ENCODE data around the gene LFNG.

The LFNG gene

DNA sequence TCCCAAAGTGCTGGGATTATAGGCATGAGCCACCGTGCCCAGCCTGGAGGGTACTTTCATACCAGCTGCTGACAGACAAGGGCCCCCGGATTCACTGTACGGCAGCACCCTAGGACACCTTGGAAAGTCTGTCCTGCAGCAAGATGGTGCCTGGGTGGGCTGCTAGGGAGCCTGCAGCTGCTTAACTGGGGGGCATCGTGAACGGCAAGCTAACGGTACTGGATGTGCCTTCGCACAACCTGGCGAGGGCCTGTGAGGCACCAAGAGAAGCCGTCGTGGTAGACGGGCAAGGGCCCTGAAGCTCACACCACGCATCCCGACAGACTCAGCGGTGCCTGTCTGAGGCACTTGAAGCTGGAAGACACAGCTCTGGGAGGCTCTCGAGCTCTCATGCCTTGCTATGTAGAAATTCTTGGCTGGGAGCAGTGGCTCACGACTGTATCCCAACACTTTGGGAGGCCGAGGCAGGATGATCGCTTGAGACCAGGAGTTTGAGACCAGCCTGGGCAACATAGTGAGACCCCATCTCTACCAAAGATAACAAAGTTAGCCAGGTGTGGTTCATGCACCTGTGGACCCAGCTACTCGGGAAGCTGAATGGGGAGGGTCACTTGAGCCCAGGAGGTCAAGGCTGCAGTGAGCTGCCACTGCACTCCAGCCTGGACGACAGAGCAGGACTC lies 26.3 kb downstream of the LFNG start:
- Histone ChIP-seq H3K27ac (ENCODE audit: low read depth, low read length) (no peak overlapping the region), H3K4me3 (ENCODE audit: low read depth, low read length) (no peak overlapping the region), H2AK5ac (ENCODE audit: low read length) (no peak overlapping the region), H3K9ac (ENCODE audit: low read length) (peak overlapping the region; percentile 2), H2AFZ (ENCODE audit: insufficient read depth, low read length, poor library complexity) (no peak overlapping the region), H2BK120ac (ENCODE audit: insufficient read depth, low read length, poor library complexity) (no peak overlapping the region), H3K4ac (ENCODE audit: low read depth, low read length) (no peak overlapping the region), H3K23ac (ENCODE audit: low read length) (no peak overlapping the region), H3K36me3 (ENCODE audit: control insufficient read depth in 1 of 2, insufficient read depth in 2 of 2, low read length in 2 of 2) (peaks cover 60 to 63% of the 10 kb centered on the region in 2 experiments), H2BK5ac (ENCODE audit: low read depth, low read length, poor library complexity) (no peak overlapping the region), H3K79me1 (ENCODE audit: low read length) (no peaks in the 10 kb centered on the region), H4K91ac (ENCODE audit: low read depth, low read length) (no peak overlapping the region), H3K18ac (ENCODE audit: low read length) (no peak overlapping the region), H3K14ac (ENCODE audit: low read length) (no peak overlapping the region), H3K79me2 (ENCODE audit: control insufficient read depth, insufficient read depth, low read length, poor library complexity) (no peaks in the 10 kb centered on the region), H4K12ac (ENCODE audit: low read depth, low read length) (no peak overlapping the region), H3K4me2 (ENCODE audit: low read length) (no peak overlapping the region), H2BK12ac (ENCODE audit: low read length) (no peak overlapping the region), H4K8ac (ENCODE audit: low read depth, low read length) (no peak overlapping the region), H3K27me3 (ENCODE audit: insufficient read depth, low read length) (no peaks in the 10 kb centered on the region), H3K9me3 (ENCODE audit: insufficient read depth, low read depth, low read length) (peaks cover 3% of the 10 kb centered on the region), H3K4me1 (ENCODE audit: control insufficient read depth in 1 of 2, insufficient read depth in 2 of 2, low read length in 2 of 2) (no peaks in the 10 kb centered on the region)
- no peak for DNase-seq
- no CpG with 5 or more reads among the region's 20 CpGs for WGBS (ENCODE audit: extremely low coverage, insufficient coverage, insufficient read length)

DNA sequence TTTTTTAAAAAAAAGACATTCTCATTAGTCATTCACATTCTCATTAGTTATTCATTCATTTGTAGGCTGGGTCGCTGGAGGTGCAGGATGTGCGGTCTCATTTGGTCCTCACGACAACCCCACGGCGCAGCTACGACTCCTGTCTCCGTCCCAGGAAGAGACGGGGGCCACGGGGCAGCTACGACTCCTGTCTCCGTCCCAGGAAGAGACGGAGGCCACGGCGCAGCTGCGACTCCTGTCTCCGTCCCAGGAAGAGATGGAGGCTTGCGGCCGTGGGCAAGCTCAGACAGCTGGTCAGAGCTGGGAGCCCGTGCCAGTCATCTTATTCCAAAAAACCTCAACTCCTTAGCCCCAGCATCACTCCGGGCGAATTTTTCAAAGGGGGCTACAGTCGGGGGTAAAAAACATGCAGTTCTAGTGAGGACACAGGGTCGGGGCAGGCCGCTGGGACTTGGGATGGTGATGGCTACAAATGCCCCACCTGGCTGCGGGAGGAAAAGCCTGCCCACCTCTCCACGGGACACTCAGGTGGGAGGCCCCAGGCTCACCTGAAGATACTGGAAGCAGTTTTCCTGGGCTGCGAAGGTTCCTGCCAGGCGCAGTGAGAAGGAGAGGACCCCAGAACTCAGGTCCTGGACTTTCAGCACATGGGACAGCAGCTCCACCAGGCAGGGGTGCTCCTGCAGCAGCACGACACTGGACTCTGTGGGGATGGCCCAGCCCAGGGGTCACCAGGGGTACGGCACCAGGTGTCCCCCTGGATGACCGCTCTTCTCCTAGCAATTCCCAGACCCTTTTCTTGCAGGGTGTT lies 27.4 kb downstream of the LFNG start:
- Histone ChIP-seq H4K8ac (ENCODE audit: low read depth, low read length) (no peak overlapping the region), H2BK120ac (ENCODE audit: insufficient read depth, low read length, poor library complexity) (no peak overlapping the region), H4K12ac (ENCODE audit: low read depth, low read length) (no peak overlapping the region), H3K9ac (ENCODE audit: low read length) (peak overlapping the region; percentile 18), H3K14ac (ENCODE audit: low read length) (no peak overlapping the region), H3K79me2 (ENCODE audit: control insufficient read depth, insufficient read depth, low read length, poor library complexity) (no peaks in the 10 kb centered on the region), H3K4ac (ENCODE audit: low read depth, low read length) (no peak overlapping the region), H2AFZ (ENCODE audit: insufficient read depth, low read length, poor library complexity) (no peak overlapping the region), H3K18ac (ENCODE audit: low read length) (no peak overlapping the region), H3K4me1 (ENCODE audit: control insufficient read depth in 1 of 2, insufficient read depth in 2 of 2, low read length in 2 of 2) (no peaks in the 10 kb centered on the region), H3K27me3 (ENCODE audit: insufficient read depth, low read length) (no peaks in the 10 kb centered on the region), H3K4me2 (ENCODE audit: low read length) (no peak overlapping the region), H3K27ac (ENCODE audit: low read depth, low read length) (no peak overlapping the region), H2AK5ac (ENCODE audit: low read length) (no peak overlapping the region), H3K9me3 (ENCODE audit: insufficient read depth, low read depth, low read length) (peaks cover 3% of the 10 kb centered on the region), H4K91ac (ENCODE audit: low read depth, low read length) (no peak overlapping the region), H3K36me3 (ENCODE audit: control insufficient read depth in 1 of 2, insufficient read depth in 2 of 2, low read length in 2 of 2) (peaks cover 53 to 55% of the 10 kb centered on the region in 2 experiments), H2BK12ac (ENCODE audit: low read length) (no peak overlapping the region), H2BK5ac (ENCODE audit: low read depth, low read length, poor library complexity) (no peak overlapping the region), H3K23ac (ENCODE audit: low read length) (no peak overlapping the region), H3K79me1 (ENCODE audit: low read length) (no peaks in the 10 kb centered on the region), H3K4me3 (ENCODE audit: low read depth, low read length) (no peak overlapping the region)
- no peak for DNase-seq
- no CpG with 5 or more reads among the region's 31 CpGs for WGBS (ENCODE audit: extremely low coverage, insufficient coverage, insufficient read length)

DNA sequence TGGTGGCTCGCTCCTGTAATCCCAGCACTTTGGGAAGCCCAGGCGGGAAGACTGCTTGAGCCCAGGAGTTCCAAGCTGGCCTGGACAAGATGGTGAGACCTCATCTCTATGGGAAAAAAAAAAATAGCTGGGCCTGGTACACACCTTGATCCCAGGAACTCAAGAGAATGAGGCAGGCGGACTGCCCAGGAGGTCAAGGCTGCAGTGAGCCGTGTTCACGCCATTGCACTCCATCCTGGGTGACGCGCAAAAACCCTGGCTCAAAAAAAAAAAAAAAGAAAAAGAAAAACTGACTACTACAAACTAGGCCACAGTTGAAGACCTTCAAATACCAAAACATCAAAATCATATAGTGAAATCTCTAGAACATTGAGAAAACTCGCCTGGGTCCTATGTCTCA lies 31.8 kb downstream of the LFNG start:
- Histone ChIP-seq H3K27me3 (ENCODE audit: insufficient read depth, low read length) (no peaks in the 10 kb centered on the region), H4K12ac (ENCODE audit: low read depth, low read length) (no peak overlapping the region), H3K14ac (ENCODE audit: low read length) (no peak overlapping the region), H2BK5ac (ENCODE audit: low read depth, low read length, poor library complexity) (no peak overlapping the region), H3K4ac (ENCODE audit: low read depth, low read length) (no peak overlapping the region), H3K9me3 (ENCODE audit: insufficient read depth, low read depth, low read length) (no peaks in the 10 kb centered on the region), H3K79me2 (ENCODE audit: control insufficient read depth, insufficient read depth, low read length, poor library complexity) (peaks cover 10% of the 10 kb centered on the region), H2AK5ac (ENCODE audit: low read length) (no peak overlapping the region), H3K9ac (ENCODE audit: low read length) (no peak overlapping the region), H3K36me3 (ENCODE audit: control insufficient read depth in 1 of 2, insufficient read depth in 2 of 2, low read length in 2 of 2) (peaks cover 19 to 20% of the 10 kb centered on the region in 2 experiments), H3K4me1 (ENCODE audit: control insufficient read depth in 1 of 2, insufficient read depth in 2 of 2, low read length in 2 of 2) (peaks cover 6 to 8% of the 10 kb centered on the region in 2 experiments), H3K79me1 (ENCODE audit: low read length) (peaks cover 10% of the 10 kb centered on the region), H2BK120ac (ENCODE audit: insufficient read depth, low read length, poor library complexity) (no peak overlapping the region), H4K8ac (ENCODE audit: low read depth, low read length) (no peak overlapping the region), H3K4me3 (ENCODE audit: low read depth, low read length) (no peak overlapping the region), H3K4me2 (ENCODE audit: low read length) (no peak overlapping the region), H4K91ac (ENCODE audit: low read depth, low read length) (no peak overlapping the region), H3K23ac (ENCODE audit: low read length) (no peak overlapping the region), H2AFZ (ENCODE audit: insufficient read depth, low read length, poor library complexity) (no peak overlapping the region), H2BK12ac (ENCODE audit: low read length) (no peak overlapping the region), H3K18ac (ENCODE audit: low read length) (no peak overlapping the region), H3K27ac (ENCODE audit: low read depth, low read length) (no peak overlapping the region)
- no CpG with 5 or more reads among the region's 8 CpGs for WGBS (ENCODE audit: extremely low coverage, insufficient coverage, insufficient read length)
- no peak for DNase-seq

DNA sequence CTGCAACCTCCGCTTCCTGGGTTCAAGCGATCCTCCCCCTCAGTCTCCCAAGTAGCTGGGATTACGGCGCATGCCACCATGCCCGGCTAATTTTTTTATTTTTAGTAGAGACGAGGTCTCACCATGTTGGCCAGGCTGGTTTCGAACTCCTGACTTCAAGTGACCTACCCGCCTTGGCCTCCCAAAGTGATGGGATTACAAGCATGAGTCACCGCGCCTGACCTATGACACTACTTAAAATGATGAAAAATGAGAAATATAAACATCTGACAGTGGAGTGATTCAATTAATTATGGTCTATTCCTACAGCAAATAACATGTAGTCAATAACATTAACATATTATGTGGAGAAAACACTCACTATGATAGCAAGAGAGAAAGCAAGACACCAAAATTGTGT lies 33.5 kb downstream of the LFNG start:
- Histone ChIP-seq H2BK120ac (ENCODE audit: insufficient read depth, low read length, poor library complexity) (no peak overlapping the region), H3K9me3 (ENCODE audit: insufficient read depth, low read depth, low read length) (no peaks in the 10 kb centered on the region), H3K4ac (ENCODE audit: low read depth, low read length) (no peak overlapping the region), H3K79me2 (ENCODE audit: control insufficient read depth, insufficient read depth, low read length, poor library complexity) (peaks cover 10% of the 10 kb centered on the region), H2AFZ (ENCODE audit: insufficient read depth, low read length, poor library complexity) (no peak overlapping the region), H4K12ac (ENCODE audit: low read depth, low read length) (no peak overlapping the region), H3K27me3 (ENCODE audit: insufficient read depth, low read length) (no peaks in the 10 kb centered on the region), H3K4me2 (ENCODE audit: low read length) (no peak overlapping the region), H4K91ac (ENCODE audit: low read depth, low read length) (no peak overlapping the region), H3K27ac (ENCODE audit: low read depth, low read length) (no peak overlapping the region), H3K36me3 (ENCODE audit: control insufficient read depth in 1 of 2, insufficient read depth in 2 of 2, low read length in 2 of 2) (peaks cover 4 to 9% of the 10 kb centered on the region in 2 experiments), H2AK5ac (ENCODE audit: low read length) (no peak overlapping the region), H2BK12ac (ENCODE audit: low read length) (no peak overlapping the region), H3K4me3 (ENCODE audit: low read depth, low read length) (no peak overlapping the region), H3K14ac (ENCODE audit: low read length) (no peak overlapping the region), H2BK5ac (ENCODE audit: low read depth, low read length, poor library complexity) (no peak overlapping the region), H3K9ac (ENCODE audit: low read length) (no peak overlapping the region), H3K4me1 (ENCODE audit: control insufficient read depth in 1 of 2, insufficient read depth in 2 of 2, low read length in 2 of 2) (peaks cover 6 to 8% of the 10 kb centered on the region in 2 experiments), H4K8ac (ENCODE audit: low read depth, low read length) (no peak overlapping the region), H3K23ac (ENCODE audit: low read length) (no peak overlapping the region), H3K18ac (ENCODE audit: low read length) (no peak overlapping the region), H3K79me1 (ENCODE audit: low read length) (peaks cover 10% of the 10 kb centered on the region)
- WGBS (ENCODE audit: extremely low coverage, insufficient coverage, insufficient read length) = no CpG with 5 or more reads among the region's 10 CpGs
- no peak for DNase-seq
